DMS114 treated with DMSO at 0.1 percent for 48 hours (cell line): ENCODE results near the gene SLC12A7.
"Not testable (repeated sequence)": the region's sequence is repeated elsewhere in the genome, so short reads cannot be mapped to it uniquely, and the experiment has no call there.

Experiments used
- DNase-seq: peaks from one replicate; lab custom pipeline; 2025; ENCODE audit not compliant: unreplicated experiment; lab: John Stamatoyannopoulos, UW

SLC12A7 gene

GRCh38 chr5:1099926-1100663 lies 11.8 kb downstream of the SLC12A7 start:
- no peak for DNase-seq

GRCh38 chr5:1098986-1099597 lies 12.8 kb downstream of the SLC12A7 start:
- no peak for DNase-seq

- not testable (repeated sequence) for DNase-seq
Observed at GRCh38 chr5:1097988-1098385, 13.9 kb downstream of the SLC12A7 start.

GRCh38 chr5:1097381-1097987 lies 14.4 kb downstream of the SLC12A7 start:
- DNase-seq: no peak

GRCh38 chr5:1096838-1097237 lies 15.0 kb downstream of the SLC12A7 start:
- DNase-seq: no peak

- DNase-seq: no peak
Observed at GRCh38 chr5:1095990-1096363, 15.9 kb downstream of the SLC12A7 start.

GRCh38 chr5:1095302-1095989 lies 16.4 kb downstream of the SLC12A7 start:
- no peak for DNase-seq

- no peak for DNase-seq
Observed at GRCh38 chr5:1094670-1095190, 17.1 kb downstream of the SLC12A7 start.

GRCh38 chr5:1093361-1093760 lies 18.5 kb downstream of the SLC12A7 start:
- no peak for DNase-seq

GRCh38 chr5:1092122-1092521 lies 19.7 kb downstream of the SLC12A7 start:
- no peak for DNase-seq

- no peak for DNase-seq
Observed at GRCh38 chr5:1091632-1092031, 20.2 kb downstream of the SLC12A7 start.

- no peak for DNase-seq
Observed at GRCh38 chr5:1090538-1090937, 21.3 kb downstream of the SLC12A7 start.

GRCh38 chr5:1089621-1090040 lies 22.2 kb downstream of the SLC12A7 start:
- DNase-seq: no peak

GRCh38 chr5:1089146-1089545 lies 22.7 kb downstream of the SLC12A7 start:
- DNase-seq: no peak

- DNase-seq: no peak
Observed at GRCh38 chr5:1088726-1089125, 23.1 kb downstream of the SLC12A7 start.

- no peak for DNase-seq
Observed at GRCh38 chr5:1088031-1088430, 23.8 kb downstream of the SLC12A7 start.

GRCh38 chr5:1087428-1087827 lies 24.4 kb downstream of the SLC12A7 start:
- DNase-seq: no peak

GRCh38 chr5:1086871-1087270 lies 25.0 kb downstream of the SLC12A7 start:
- DNase-seq: no peak

- no peak for DNase-seq
Observed at GRCh38 chr5:1086137-1086536, 25.7 kb downstream of the SLC12A7 start.

GRCh38 chr5:1085391-1085790 lies 26.5 kb downstream of the SLC12A7 start:
- DNase-seq: no peak

- DNase-seq: no peak
Observed at GRCh38 chr5:1083823-1084605, 27.8 kb downstream of the SLC12A7 start.
